Measurements from ENCODE around the gene PACSIN2.
"Not testable (repeated sequence)": the region's sequence is repeated elsewhere in the genome, so short reads cannot be mapped to it uniquely, and the experiment has no call there.

PACSIN2 gene

DNA sequence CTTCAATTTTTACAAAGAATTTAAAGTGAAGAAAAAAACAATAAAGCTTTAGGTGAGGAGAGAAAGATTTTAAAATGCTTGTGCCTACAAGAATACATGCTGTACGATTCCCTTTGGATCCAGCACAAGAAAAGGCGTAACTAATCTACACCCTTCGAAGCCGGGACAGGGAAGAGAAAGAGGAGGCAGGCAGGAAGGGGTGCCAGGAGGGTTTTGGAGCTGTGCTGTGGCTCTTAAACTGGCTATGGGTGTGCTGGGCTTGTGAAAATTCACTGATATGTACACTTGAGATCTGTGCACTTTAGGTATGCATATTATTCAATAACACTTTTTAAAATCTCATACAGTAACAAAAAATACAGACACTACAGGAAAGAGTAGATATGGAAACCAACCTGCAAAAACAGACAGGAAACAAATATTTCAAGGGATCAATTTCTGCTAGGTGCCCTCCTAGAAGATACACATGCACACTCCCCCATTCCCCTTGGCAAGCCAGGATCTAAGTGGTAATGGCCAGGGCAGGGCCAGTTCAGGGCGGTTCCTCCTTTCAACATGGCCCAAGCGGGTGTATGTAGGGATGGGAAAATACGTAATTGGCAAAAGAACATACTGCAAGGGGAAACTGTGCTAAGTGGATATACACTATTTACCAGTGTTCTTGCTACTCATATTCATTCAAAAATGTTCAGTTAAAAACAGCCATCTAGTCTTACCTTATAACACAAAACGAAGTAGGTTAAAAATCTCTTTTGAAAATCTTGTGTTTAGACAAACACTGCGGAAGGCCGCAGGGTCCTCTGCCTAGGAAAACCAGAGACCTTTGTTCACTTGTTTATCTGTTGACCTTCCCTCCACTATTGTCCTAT, 54.2 kb downstream of the PACSIN2 start:
- Mint-ChIP-seq H3K4me3 (no peak overlapping the region), H3K27me3 (no peaks in the 10 kb centered on the region), H3K36me3 (peaks cover 1% of the 10 kb centered on the region), H3K27ac (peak overlapping the region; percentile 35), H3K4me1 (peaks cover 63% of the 10 kb centered on the region), H3K9me3 (no peaks in the 10 kb centered on the region)
- CTCF ChIA-PET, result no interaction called here
- DNase-seq, result no peak

GRCh38 chr22:42959576-42960509, 55.1 kb downstream of the PACSIN2 start:
- peaks cover 55% of the 10 kb centered on the region for H3K4me1 Mint-ChIP-seq
- H3K27ac Mint-ChIP-seq, result peak overlapping the region; percentile 35
- CTCF ChIA-PET, result interaction anchor here (1.5 kb wide), 1 partner anchor 74 kb away, joined by 5 read pairs; no protein-coding TSS in a partner anchor
- H3K27me3 Mint-ChIP-seq, result no peaks in the 10 kb centered on the region
- peaks cover 3% of the 10 kb centered on the region for H3K36me3 Mint-ChIP-seq
- no peaks in the 10 kb centered on the region for H3K9me3 Mint-ChIP-seq
- no peak for DNase-seq
- peak overlapping the region; percentile 19 for H3K4me3 Mint-ChIP-seq

- Mint-ChIP-seq H3K4me1 (peaks cover 51% of the 10 kb centered on the region), H3K4me3 (no peak overlapping the region), H3K27ac (peak overlapping the region; percentile 64), H3K9me3 (no peaks in the 10 kb centered on the region), H3K27me3 (no peaks in the 10 kb centered on the region), H3K36me3 (peaks cover 3% of the 10 kb centered on the region)
- CTCF ChIA-PET, result interaction anchor here (1.5 kb wide), 1 partner anchor 75 kb away, joined by 5 read pairs; no protein-coding TSS in a partner anchor
- DNase-seq, result no peak
Observed at GRCh38 chr22:42958937-42959336, 56.0 kb downstream of the PACSIN2 start.

DNA sequence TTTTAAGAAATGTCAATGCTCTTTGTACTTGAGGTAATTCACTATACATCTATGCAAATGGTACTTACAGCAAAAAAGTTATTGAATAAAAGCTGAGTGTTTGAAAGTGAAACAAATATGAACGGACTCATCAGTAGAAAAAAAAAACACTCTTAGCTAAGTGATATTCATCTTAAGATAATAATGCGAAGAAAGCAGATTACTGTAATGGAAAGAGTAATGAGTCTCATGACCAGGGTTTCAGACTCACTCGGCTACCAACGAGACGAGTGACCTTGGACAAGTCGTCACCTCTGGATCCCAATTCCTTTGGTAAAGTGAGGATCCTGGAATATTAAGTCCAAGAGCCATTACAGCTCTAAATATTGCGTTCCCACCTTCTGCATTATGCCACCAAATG, 57.0 kb downstream of the PACSIN2 start:
- H3K36me3 Mint-ChIP-seq, result peaks cover 3% of the 10 kb centered on the region
- CTCF ChIA-PET, result no interaction called here
- peaks cover 46% of the 10 kb centered on the region for H3K4me1 Mint-ChIP-seq
- no peak for DNase-seq
- H3K9me3 Mint-ChIP-seq, result no peaks in the 10 kb centered on the region
- no peak overlapping the region for H3K4me3 Mint-ChIP-seq
- H3K27ac Mint-ChIP-seq, result no peak overlapping the region
- H3K27me3 Mint-ChIP-seq, result no peaks in the 10 kb centered on the region

DNA sequence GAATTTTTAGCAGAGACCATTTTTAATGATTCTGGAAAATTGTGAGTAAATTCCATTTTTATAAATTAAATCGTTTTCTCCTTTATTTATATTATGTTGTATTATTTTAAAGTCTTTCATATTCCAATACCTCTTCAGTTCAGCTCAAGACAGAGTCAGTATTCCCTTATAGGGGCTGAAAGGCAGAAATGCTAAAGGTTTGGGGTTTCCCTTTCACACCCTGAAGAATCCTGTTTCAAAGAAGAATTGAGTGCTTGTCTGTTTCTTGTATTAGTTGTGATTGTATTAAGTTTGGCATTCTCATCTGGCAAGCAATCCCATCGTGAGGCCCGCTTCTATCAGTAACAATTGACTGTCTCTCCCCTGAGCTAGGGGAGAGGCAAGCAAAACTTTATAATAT, 57.4 kb downstream of the PACSIN2 start:
- H3K9me3 Mint-ChIP-seq, result no peaks in the 10 kb centered on the region
- peaks cover 46% of the 10 kb centered on the region for H3K4me1 Mint-ChIP-seq
- H3K27ac Mint-ChIP-seq, result no peak overlapping the region
- no peak for DNase-seq
- CTCF ChIA-PET, result no interaction called here
- peaks cover 3% of the 10 kb centered on the region for H3K36me3 Mint-ChIP-seq
- H3K27me3 Mint-ChIP-seq, result no peaks in the 10 kb centered on the region
- no peak overlapping the region for H3K4me3 Mint-ChIP-seq

GRCh38 chr22:42955848-42956247, 59.1 kb downstream of the PACSIN2 start:
- CTCF ChIA-PET, result no interaction called here
- H3K4me1 Mint-ChIP-seq, result peaks cover 33% of the 10 kb centered on the region
- no peak overlapping the region for H3K4me3 Mint-ChIP-seq
- no peaks in the 10 kb centered on the region for H3K9me3 Mint-ChIP-seq
- H3K27ac Mint-ChIP-seq, result no peak overlapping the region
- H3K27me3 Mint-ChIP-seq, result no peaks in the 10 kb centered on the region
- peaks cover 3% of the 10 kb centered on the region for H3K36me3 Mint-ChIP-seq
- DNase-seq, result no peak

- CTCF ChIA-PET, result interaction anchor here (0.8 kb wide), 1 partner anchor 16 kb away, joined by 3 read pairs; no protein-coding TSS in a partner anchor
Observed at GRCh38 chr22:42955087-42955635, 59.8 kb downstream of the PACSIN2 start.

GRCh38 chr22:42953751-42954150, 61.2 kb downstream of the PACSIN2 start:
- H3K36me3 Mint-ChIP-seq, H3K9me3 Mint-ChIP-seq, H3K27ac Mint-ChIP-seq, H3K27me3 Mint-ChIP-seq, CTCF ChIA-PET, DNase-seq, H3K4me3 Mint-ChIP-seq: not testable (repeated sequence)
- peaks cover 20% of the 10 kb centered on the region for H3K4me1 Mint-ChIP-seq

More at GRCh38 chr22:42955087-42955635, 59.8 kb downstream of the PACSIN2 start:
- DNase-seq, result no peak
- Mint-ChIP-seq H3K4me3 (no peak overlapping the region), H3K27ac (no peak overlapping the region), H3K4me1 (peaks cover 27% of the 10 kb centered on the region), H3K36me3 (peaks cover 3% of the 10 kb centered on the region), H3K9me3 (no peaks in the 10 kb centered on the region), H3K27me3 (no peaks in the 10 kb centered on the region)

GRCh38 chr22:42951093-42951710, 63.7 kb downstream of the PACSIN2 start:
- H3K4me3 Mint-ChIP-seq, result no peak overlapping the region
- no peak overlapping the region for H3K27ac Mint-ChIP-seq
- CTCF ChIA-PET, result no interaction called here
- peaks cover 32% of the 10 kb centered on the region for H3K4me1 Mint-ChIP-seq
- H3K36me3 Mint-ChIP-seq, result peaks cover 4% of the 10 kb centered on the region
- no peaks in the 10 kb centered on the region for H3K27me3 Mint-ChIP-seq
- DNase-seq, result no peak
- no peaks in the 10 kb centered on the region for H3K9me3 Mint-ChIP-seq

DNA sequence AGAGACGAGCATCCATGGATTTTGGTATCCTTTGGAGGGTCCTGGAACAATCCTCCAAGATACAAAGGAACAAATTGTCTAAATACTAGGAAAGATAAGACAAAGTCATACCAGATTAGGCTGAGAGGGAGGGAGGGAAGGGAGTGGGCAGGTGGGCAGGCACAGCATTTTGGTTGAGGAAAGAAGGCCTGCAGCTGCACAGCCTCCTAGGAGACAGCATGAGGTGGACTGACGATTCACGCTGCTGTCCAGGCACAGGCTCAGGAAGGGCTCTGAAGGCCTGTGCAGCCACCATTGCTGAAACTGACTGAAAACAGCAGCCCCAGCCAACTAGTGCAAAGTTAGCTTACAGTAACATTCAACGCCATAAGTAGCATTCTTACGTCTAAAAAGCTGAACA, 64.7 kb downstream of the PACSIN2 start:
- Mint-ChIP-seq H3K36me3 (peaks cover 2% of the 10 kb centered on the region), H3K27ac (no peak overlapping the region), H3K4me1 (peaks cover 41% of the 10 kb centered on the region), H3K27me3 (no peaks in the 10 kb centered on the region), H3K9me3 (no peaks in the 10 kb centered on the region), H3K4me3 (no peak overlapping the region)
- CTCF ChIA-PET, result no interaction called here
- no peak for DNase-seq

DNA sequence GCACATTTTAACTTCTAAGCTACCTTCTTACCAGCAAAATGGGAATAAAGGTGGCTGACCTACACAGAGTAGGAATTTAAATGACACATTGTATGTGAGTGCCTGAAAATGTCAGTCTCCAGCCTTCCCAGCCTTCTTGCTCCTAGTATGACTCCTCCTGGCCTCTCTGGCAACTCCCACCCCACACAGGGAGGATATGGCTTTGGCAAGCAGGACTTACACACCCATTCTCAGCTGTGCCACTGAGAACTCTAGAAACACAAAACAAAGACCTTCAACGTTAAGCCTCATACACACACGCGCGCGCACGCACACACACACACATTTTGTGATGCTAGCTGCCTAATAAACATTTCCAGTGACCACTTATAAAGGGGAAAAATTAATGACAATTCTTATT, 65.8 kb downstream of the PACSIN2 start:
- CTCF ChIA-PET, result interaction anchor here (0.6 kb wide), 1 partner anchor 85 kb away, joined by 3 read pairs; no protein-coding TSS in a partner anchor
- Mint-ChIP-seq H3K9me3 (no peaks in the 10 kb centered on the region), H3K4me3 (no peak overlapping the region)

DNA sequence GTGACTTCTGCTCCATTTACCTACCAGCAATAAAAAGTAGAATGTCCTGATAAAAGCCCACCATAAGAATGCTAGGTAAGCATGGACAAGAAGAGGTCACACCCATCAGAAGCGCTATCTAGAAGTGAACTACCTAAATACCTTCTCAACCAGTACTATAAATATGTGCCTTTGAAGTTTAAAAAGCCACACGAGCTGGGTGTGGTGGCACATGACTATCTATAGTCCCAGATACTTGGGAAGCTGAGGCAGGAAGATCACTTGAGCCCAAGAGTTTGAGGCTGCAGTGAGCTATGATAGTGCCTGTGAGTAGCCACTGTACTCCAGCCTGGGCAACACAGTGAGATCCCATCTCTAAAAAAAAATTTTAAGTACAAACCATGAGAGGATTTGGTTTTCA, 66.7 kb downstream of the PACSIN2 start:
- Mint-ChIP-seq H3K27me3 (no peaks in the 10 kb centered on the region), H3K9me3 (no peaks in the 10 kb centered on the region), H3K27ac (no peak overlapping the region), H3K4me1 (peaks cover 41% of the 10 kb centered on the region), H3K36me3 (peaks cover 2% of the 10 kb centered on the region), H3K4me3 (no peak overlapping the region)
- DNase-seq, result no peak
- CTCF ChIA-PET, result no interaction called here

More for the DNA sequence above, 65.8 kb downstream of the PACSIN2 start:
- no peak for DNase-seq
- H3K36me3 Mint-ChIP-seq, result peaks cover 2% of the 10 kb centered on the region
- no peaks in the 10 kb centered on the region for H3K27me3 Mint-ChIP-seq
- H3K27ac Mint-ChIP-seq, result no peak overlapping the region
- peaks cover 41% of the 10 kb centered on the region for H3K4me1 Mint-ChIP-seq

GRCh38 chr22:42947211-42947990, 67.5 kb downstream of the PACSIN2 start:
- DNase-seq, result no peak
- Mint-ChIP-seq H3K9me3 (no peaks in the 10 kb centered on the region), H3K27ac (peak overlapping the region; percentile 44), H3K4me1 (peaks cover 41% of the 10 kb centered on the region), H3K36me3 (peaks cover 4% of the 10 kb centered on the region), H3K4me3 (no peak overlapping the region), H3K27me3 (no peaks in the 10 kb centered on the region)
- CTCF ChIA-PET, result interaction anchor here (1.1 kb wide), 1 partner anchor 13 kb away, joined by 3 read pairs; no protein-coding TSS in a partner anchor

All from activated naive CD4-positive, alpha-beta T cell treated with anti-CD3 and anti-CD28 coated beads, Interleukin-2, amount 10 ng/mL, durations not matched to agents 7 days and 5 days (primary cell).